B cell (primary cell): ENCODE results near the gene PAM. TPM values are rescaled to one million over a fixed set of nuclear protein-coding genes. Genes with fewer than 3 reads are reported as not detected.

Experiments used
- ATAC-seq: fragments of 200-7000 bp; cut with Tn5 transposase; one replicate; pipeline ENCODE4 v1.10.0; 2021; ENCODE audit warnings: low read depth, mild to moderate bottlenecking, moderate number of reproducible peaks, moderate library complexity
- CTCF ChIA-PET: fragments of 350-600 bp; sonication (Branson Sonifier 250); formaldehyde crosslinking; loops from one replicate; lab custom pipeline; 2021; ENCODE audit warnings: antibody characterized with exemption, inconsistent platforms; lab: Charles Lee
- POLR2A ChIA-PET: fragments of 350-600 bp; sonication (Branson Sonifier 250); formaldehyde crosslinking; loops from one replicate; lab custom pipeline; 2021; ENCODE audit warnings: antibody characterized with exemption; lab: Charles Lee
- DNase-seq: peaks from one replicate; pipeline ENCODE4 v3.0.0; 2013
- H2AFZ ChIP-seq: 2 replicates; pipeline ENCODE4 v1.6.1; 2012; ENCODE audit warnings: mild to moderate bottlenecking, low read depth, low read length; ENCODE audit not compliant: insufficient read depth, poor library complexity, severe bottlenecking
- H3K27ac ChIP-seq, 2 donors: 1 replicate in 1 of 2; 2 replicates in 1 of 2; pipeline ENCODE4 v1.5.1; 2012 to 2013; ENCODE audit warnings: low read length in 2 of 2, mild to moderate bottlenecking in 2 of 2, moderate library complexity in 1 of 2
- H3K27me3 ChIP-seq, 4 experiments: fragments of 200-600 bp in 1 of 4; sonication (generic) in 1 of 4; replicated peaks in 1 of 4; 1 replicate in 2 of 4; 2 replicates in 2 of 4; pipeline versions ENCODE4 v1.6.1 to v1.7.0; 2013 to 2016; ENCODE audit warnings: low read length in 3 of 4, mild to moderate bottlenecking in 2 of 4, mixed read lengths in 1 of 4, moderate library complexity in 1 of 4; ENCODE audit not compliant: insufficient read depth in 4 of 4, control insufficient read depth in 3 of 4; ENCODE audit errors: control extremely low read depth in 1 of 4
- H3K36me3 ChIP-seq, 2 experiments: replicated peaks in 1 of 2; 1 replicate in 1 of 2; 2 replicates in 1 of 2; pipeline versions ENCODE4 v1.6.1 to v1.7.1; 2013; ENCODE audit warnings: low read length in 1 of 2; ENCODE audit not compliant: insufficient read depth in 2 of 2, control insufficient read depth in 1 of 2; ENCODE audit errors: control extremely low read depth in 1 of 2, extremely low read depth in 1 of 2
- H3K4me1 ChIP-seq, 2 donors: fragments of 200-600 bp in 1 of 2; sonication (generic) in 1 of 2; 1 replicate in 1 of 2; 2 replicates in 1 of 2; pipeline versions ENCODE4 v1.5.1 to v1.6.1; 2013 to 2017; ENCODE audit warnings: low read length in 2 of 2; ENCODE audit not compliant: control insufficient read depth in 2 of 2, insufficient read depth in 2 of 2
- H3K4me2 ChIP-seq: replicated peaks from 2 replicates; pipeline ENCODE3; 2012; ENCODE audit warnings: mild to moderate bottlenecking, low read depth, low read length; ENCODE audit not compliant: poor library complexity, severe bottlenecking
- H3K4me3 ChIP-seq, 5 experiments: fragments of 200-600 bp in 1 of 5; sonication (generic) in 1 of 5; 1 replicate in 3 of 5; 2 replicates in 2 of 5; pipeline versions ENCODE4 v1.5.1 to v1.7.0; 2011 to 2016; ENCODE audit warnings: low read length in 4 of 5, mild to moderate bottlenecking in 4 of 5, low read depth in 2 of 5, control low read depth in 1 of 5, moderate library complexity in 1 of 5; ENCODE audit not compliant: insufficient read depth in 1 of 5; ENCODE audit errors: control extremely low read depth in 1 of 5, extremely low read depth in 1 of 5
- H3K79me2 ChIP-seq: fragments of 200-600 bp; sonication (generic); one replicate; pipeline ENCODE4 v1.6.0; 2016; ENCODE audit warnings: low read length; ENCODE audit not compliant: control insufficient read depth, insufficient read depth
- H3K9ac ChIP-seq: fragments of 200-600 bp; sonication (generic); 2 replicates; pipeline ENCODE4 v1.6.1; 2017; ENCODE audit warnings: mild to moderate bottlenecking, low read length, moderate library complexity
- H3K9me3 ChIP-seq, 3 donors: one replicate each; pipeline versions ENCODE4 v1.6.1 to v1.7.1; 2013; ENCODE audit warnings: low read length in 2 of 3; ENCODE audit not compliant: control insufficient read depth in 2 of 3, insufficient read depth in 1 of 3; ENCODE audit errors: control extremely low read depth in 1 of 3
- H4K20me1 ChIP-seq: 2 replicates; pipeline ENCODE4 v1.6.0; 2012; ENCODE audit warnings: mild to moderate bottlenecking, low read length; ENCODE audit not compliant: insufficient read depth, control insufficient read depth, poor library complexity, severe bottlenecking
- H3K27ac Mint-ChIP-seq: one replicate; pipeline ENCODE4 v1.8.0; 2021; ENCODE audit warnings: mixed read lengths
- H3K27me3 Mint-ChIP-seq: one replicate; pipeline ENCODE4 v1.8.0; 2021; ENCODE audit warnings: mixed read lengths
- H3K4me1 Mint-ChIP-seq: one replicate; pipeline ENCODE4 v1.8.0; 2021; ENCODE audit warnings: mixed read lengths
- H3K4me3 Mint-ChIP-seq: one replicate; pipeline ENCODE4 v1.8.0; 2021; ENCODE audit warnings: mixed read lengths
- H3K9me3 Mint-ChIP-seq: one replicate; pipeline ENCODE4 v1.8.0; 2022; ENCODE audit warnings: mixed read lengths; ENCODE audit not compliant: insufficient read depth
- CTCF ChIP-seq: fragments of 200-600 bp; IDR thresholded peaks from one replicate; pipeline ENCODE4 v1.8.0; 2022; ENCODE audit warnings: antibody characterized with exemption, mild to moderate bottlenecking
- EZH2 ChIP-seq: IDR thresholded peaks from 2 replicates; pipeline ENCODE4 v1.6.1; 2012; ENCODE audit warnings: borderline replicate concordance, low read depth, mild to moderate bottlenecking, moderate library complexity, low read length; ENCODE audit not compliant: insufficient read depth, poor library complexity, severe bottlenecking
- WGBS: methylation state at CpG from one replicate; pipeline ENCODE4 v1.1.5; 2013; ENCODE audit warnings: missing lambda C conversion rate; ENCODE audit not compliant: insufficient coverage; 5-methylcytosine and 5-hydroxymethylcytosine counted together
- intact Hi-C: fragments of 100-400 bp; cut with micrococcal nuclease; formaldehyde crosslinking; loops from one replicate; pipeline ENCODE4 v1.10.0; 2022
- polyA plus RNA-seq: library from polyadenylated mRNA; depleted of rRNA; stranded (reverse); fragments of >200 nt; gene quantifications from 2 replicates; pipeline ENCODE4 v1.2.3, GENCODE V29; 2012
- total RNA-seq, 2 donors: library from RNA; stranded (reverse); fragments of 120-200 nt in 1 of 2; gene quantifications; 1 replicate in 1 of 2; 2 replicates in 1 of 2; pipeline versions ENCODE4 v1.2.3 to v1.2.4, GENCODE V29; 2013 to 2022

Gene PAM
- total and polyA plus RNA-seq, 2 donors (not counting 1 experiment from before 2014, with no cell fraction given) = 1.00 to 34.8 TPM

DNA sequence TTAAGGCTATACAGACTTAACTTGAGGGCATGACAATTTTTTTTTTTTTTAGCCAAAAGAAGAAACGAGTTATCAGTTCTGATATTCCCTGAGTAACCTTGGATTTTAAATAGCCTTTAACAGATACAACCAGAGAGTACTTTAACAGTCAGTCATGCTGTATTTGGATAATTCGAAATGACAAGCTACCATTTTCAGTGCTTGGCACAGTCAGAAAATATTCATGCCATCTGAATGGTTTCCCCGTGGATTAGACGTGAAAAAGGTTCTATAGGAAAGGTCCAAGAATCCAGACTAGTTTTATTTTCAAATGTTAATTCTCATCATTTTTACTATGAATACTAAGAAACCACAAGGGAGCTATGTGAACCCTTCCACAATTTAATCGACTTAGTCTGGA, 165.7 kb downstream of the PAM start:
- no peaks in the 10 kb centered on the region for H3K4me1 Mint-ChIP-seq

DNA sequence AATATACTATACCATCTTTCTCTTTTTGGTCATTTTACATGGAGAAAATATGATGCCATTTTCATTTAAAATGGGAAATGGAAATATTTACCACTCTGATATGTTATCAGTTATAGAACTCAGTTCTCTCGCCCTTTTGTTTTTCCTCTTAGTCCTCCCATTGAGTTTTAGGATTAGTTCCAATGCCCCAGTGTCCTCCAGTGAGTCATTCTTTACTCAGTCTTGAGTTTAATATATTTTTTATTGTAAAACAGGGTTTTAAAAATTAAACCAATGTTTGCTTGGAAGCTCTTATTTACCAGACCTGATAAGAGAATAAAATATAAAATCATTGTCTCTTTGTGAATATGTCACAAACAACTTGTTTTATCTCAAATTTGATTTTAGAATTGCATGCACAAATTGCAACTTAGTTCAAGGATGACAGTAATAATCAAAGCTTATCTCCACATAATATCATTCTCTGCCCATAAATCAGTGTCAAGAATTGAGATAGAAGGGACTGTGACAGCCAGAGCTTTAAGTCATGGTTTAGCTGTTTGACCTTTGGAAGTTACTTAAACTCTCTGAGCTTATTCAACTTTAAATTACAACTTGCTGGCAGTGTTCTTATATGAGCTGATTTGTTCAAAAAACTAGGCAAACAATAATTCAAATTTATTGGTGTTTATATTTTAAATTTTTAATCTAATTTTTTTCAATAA, 166.4 kb downstream of the PAM start:
- no peaks in the 10 kb centered on the region for H3K4me1 ChIP-seq
- no peak overlapping the region for H3K27ac Mint-ChIP-seq
- ChIA-PET CTCF (interaction anchor here (0.7 kb wide), 1 partner anchor 10 kb away, joined by 3 read pairs; no protein-coding TSS in a partner anchor), POLR2A (no interaction called here)
- no peak for DNase-seq
- no peaks in the 10 kb centered on the region for H3K36me3 ChIP-seq
- H3K27ac ChIP-seq = no peak overlapping the region
- H3K4me2 ChIP-seq = no peak overlapping the region
- H3K4me3 Mint-ChIP-seq = no peak overlapping the region
- no peaks in the 10 kb centered on the region for H4K20me1 ChIP-seq
- no CpG with 5 or more reads among the region's 1 CpG for WGBS
- intact Hi-C loops = no loop called here
- no peaks in the 10 kb centered on the region for H3K4me1 Mint-ChIP-seq
- H2AFZ ChIP-seq = no peak overlapping the region
- H3K9me3 Mint-ChIP-seq = no peaks in the 10 kb centered on the region
- no peaks in the 10 kb centered on the region for H3K27me3 ChIP-seq
- no peaks in the 10 kb centered on the region for H3K9me3 ChIP-seq
- no peaks in the 10 kb centered on the region for H3K27me3 Mint-ChIP-seq
- no peak for ATAC-seq
- H3K9ac ChIP-seq = no peak overlapping the region
- TF ChIP-seq CTCF (no peak), EZH2 (no peak)
- H3K79me2 ChIP-seq = no peaks in the 10 kb centered on the region
- H3K4me3 ChIP-seq = no peak overlapping the region

More for the DNA sequence above, 165.7 kb downstream of the PAM start:
- Histone ChIP-seq H3K4me1 (no peaks in the 10 kb centered on the region), H3K9me3 (no peaks in the 10 kb centered on the region), H3K4me3 (no peak overlapping the region), H2AFZ (no peak overlapping the region), H3K27ac (no peak overlapping the region), H3K27me3 (no peaks in the 10 kb centered on the region), H4K20me1 (no peaks in the 10 kb centered on the region), H3K36me3 (no peaks in the 10 kb centered on the region), H3K9ac (no peak overlapping the region), H3K79me2 (no peaks in the 10 kb centered on the region), H3K4me2 (no peak overlapping the region)
- DNase-seq (no peak), ATAC-seq (no peak)
- ChIA-PET POLR2A (no interaction called here), CTCF (no interaction called here)
- TF ChIP-seq CTCF = no peak
- Mint-ChIP-seq H3K9me3 (no peaks in the 10 kb centered on the region), H3K27ac (no peak overlapping the region), H3K27me3 (no peaks in the 10 kb centered on the region), H3K4me3 (no peak overlapping the region)
- no CpG with 5 or more reads among the region's 5 CpGs for WGBS
- intact Hi-C loops = no loop called here
